HepG2 (cell line): ENCODE measurements around the gene VANGL2. TPM values are rescaled to one million over a fixed set of nuclear protein-coding genes. Genes with fewer than 3 reads are reported as not detected.

Experiments used
- ATAC-seq: fragments of 200-7000 bp; cut with Tn5 transposase; 3 replicates; pipeline ENCODE4 v1.9.1; 2020; ENCODE audit warnings: mild to moderate bottlenecking, moderate library complexity
- BruUV-seq: library from RNA; stranded (reverse); fragments of 400-500 nt; replicated peaks from 2 replicates; lab custom pipeline; 2021; lab: Mats Ljungman, UMichigan
- CTCF ChIA-PET: fragments of 300-600 bp; formaldehyde crosslinking; extraction: SDS; loops from one replicate; lab custom pipeline; 2021; ENCODE audit warnings: low total read pairs, inconsistent platforms, low intra/inter-chr PET ratio; lab: Yijun Ruan, JAX
- POLR2A ChIA-PET: fragments of 350-600 bp; sonication (Branson Sonifier 250); formaldehyde crosslinking; loops from one replicate; lab custom pipeline; 2020; ENCODE audit warnings: antibody characterized with exemption, inconsistent platforms; lab: Yijun Ruan, JAX
- DNase-seq: peaks from one replicate; pipeline ENCODE4 v3.0.0-alpha.2; 2015; ENCODE audit warnings: low spot score
- FAIRE-seq: peaks from 3 replicates; lab custom pipeline; 2011; peaks lifted over from hg19 to GRCh38; lab: Jason Lieb, UNC
- H2AFZ ChIP-seq: one replicate; pipeline ENCODE4 v1.6.1; 2011; ENCODE audit warnings: low read length, inconsistent platforms
- H3K27ac ChIP-seq: fragments of 300-600 bp; 3 replicates; pipeline ENCODE4 v1.8.0; 2011; ENCODE audit warnings: mixed run types, mild to moderate bottlenecking, mixed read lengths, low read length, inconsistent platforms; ENCODE audit not compliant: insufficient read depth; ENCODE audit errors: extremely low read length
- H3K27me3 ChIP-seq, 2 experiments: fragments of 200-600 bp in 1 of 2; 2 replicates in 1 of 2; 3 replicates in 1 of 2; pipeline versions ENCODE4 v1.6.0 to v1.8.0; 2011; ENCODE audit warnings: low read length in 2 of 2, mild to moderate bottlenecking in 2 of 2, moderate library complexity in 2 of 2, inconsistent platforms in 1 of 2; ENCODE audit not compliant: insufficient read depth in 2 of 2, control insufficient read depth in 1 of 2
- H3K36me3 ChIP-seq, 2 experiments: fragments of 200-600 bp in 1 of 2; replicated peaks in 1 of 2; 2 replicates in 1 of 2; 3 replicates in 1 of 2; pipeline versions ENCODE4 v1.5.1 to v1.8.0; 2011; ENCODE audit warnings: low read length in 2 of 2, inconsistent platforms in 1 of 2; ENCODE audit not compliant: insufficient read depth in 2 of 2, control insufficient read depth in 1 of 2
- H3K4me1 ChIP-seq: 2 replicates; pipeline ENCODE4 v1.5.1; 2012; ENCODE audit warnings: low read length, inconsistent platforms; ENCODE audit not compliant: insufficient read depth
- H3K4me2 ChIP-seq: 2 replicates; pipeline ENCODE4 v1.6.0; 2011; ENCODE audit warnings: low read depth, low read length, inconsistent platforms
- H3K4me3 ChIP-seq, 3 experiments: fragments of 200-600 bp in 1 of 3; sonication (generic), shearing (Covaris generic) in 1 of 3; replicated peaks in 1 of 3; 2 replicates each; pipeline ENCODE4 v1.5.1; 2011 to 2016; ENCODE audit warnings: low read length in 3 of 3, inconsistent platforms in 2 of 3, low read depth in 2 of 3, mild to moderate bottlenecking in 2 of 3, control low read depth in 1 of 3, mixed read lengths in 1 of 3; ENCODE audit not compliant: insufficient read depth in 1 of 3
- H3K79me2 ChIP-seq: one replicate; pipeline ENCODE4 v1.6.1; 2011; ENCODE audit warnings: low read length, inconsistent platforms; ENCODE audit not compliant: insufficient read depth
- H3K9ac ChIP-seq: 2 replicates; pipeline ENCODE4 v1.6.0; 2011; ENCODE audit warnings: mild to moderate bottlenecking, low read depth, low read length, inconsistent platforms; ENCODE audit not compliant: insufficient read depth
- H3K9me3 ChIP-seq: 2 replicates; pipeline ENCODE4 v1.5.1; 2012; ENCODE audit warnings: mild to moderate bottlenecking, low read length
- H4K20me1 ChIP-seq: 2 replicates; pipeline ENCODE4 v1.6.0; 2011; ENCODE audit warnings: inconsistent platforms, mild to moderate bottlenecking, low read length, moderate library complexity; ENCODE audit not compliant: insufficient read depth
- ATF1 ChIP-seq: IDR thresholded peaks from 2 replicates; pipeline ENCODE4 v1.6.1; 2016; ENCODE audit warnings: mild to moderate bottlenecking, control low read depth
- DR1 ChIP-seq: sonication (generic); formaldehyde crosslinking; IDR thresholded peaks from 2 replicates; pipeline ENCODE4 v1.8.0; 2021; ENCODE audit warnings: mild to moderate bottlenecking, missing genetic modification reagents, inconsistent platforms
- E2F1 ChIP-seq: sonication (generic); formaldehyde crosslinking; IDR thresholded peaks from 2 replicates; pipeline ENCODE4 v1.5.0; 2020; ENCODE audit warnings: missing genetic modification reagents
- FUBP1 ChIP-seq: sonication (generic); formaldehyde crosslinking; IDR thresholded peaks from 2 replicates; pipeline ENCODE4 v1.5.1; 2020; ENCODE audit warnings: missing genetic modification reagents, mild to moderate bottlenecking, borderline replicate concordance
- HOXA5 ChIP-seq: sonication (generic); formaldehyde crosslinking; IDR thresholded peaks from 2 replicates; pipeline ENCODE4 v1.4.0; 2020; ENCODE audit warnings: missing genetic modification reagents
- KLF13 ChIP-seq: sonication (generic); formaldehyde crosslinking; IDR thresholded peaks from 2 replicates; pipeline ENCODE4 v1.4.0; 2020; ENCODE audit warnings: mild to moderate bottlenecking, missing genetic modification reagents
- NR3C1 ChIP-seq: sonication (generic); formaldehyde crosslinking; IDR thresholded peaks from 2 replicates; pipeline ENCODE4 v1.4.0; 2020; ENCODE audit warnings: missing genetic modification reagents
- ZBTB42 ChIP-seq: sonication (generic); formaldehyde crosslinking; IDR thresholded peaks from 2 replicates; pipeline ENCODE4 v1.5.0; 2020; ENCODE audit warnings: mild to moderate bottlenecking, missing genetic modification reagents
- ZFP37 ChIP-seq: sonication (generic); formaldehyde crosslinking; IDR thresholded peaks from 2 replicates; pipeline ENCODE4 v1.4.0; 2020; ENCODE audit warnings: missing genetic modification reagents, borderline replicate concordance
- ZNF747 ChIP-seq: sonication (generic); formaldehyde crosslinking; IDR thresholded peaks from 2 replicates; pipeline ENCODE4 v1.8.1; 2023; ENCODE audit warnings: missing genetic modification reagents, mild to moderate bottlenecking, borderline replicate concordance
- WGBS: methylation state at CpG from one replicate; pipeline ENCODE4 v1.1.6; 2017; ENCODE audit warnings: low lambda C conversion rate; 5-methylcytosine and 5-hydroxymethylcytosine counted together
- in situ Hi-C: cut with HindIII; loops from 2 replicates; pipeline ENCODE4 v1.10.0; 2017; ENCODE audit warnings: low pct_unique_long_range_greater_than_20kb; ENCODE audit not compliant: extremely low pct_ligation_motif_present
- intact Hi-C: fragments of 100-400 bp; cut with micrococcal nuclease; formaldehyde crosslinking; loops from one replicate; pipeline ENCODE4 v1.10.0; 2022; ENCODE audit not compliant: unreplicated experiment
- polyA plus RNA-seq, 8 experiments: library from polyadenylated mRNA; depleted of rRNA in 3 of 8; stranded (reverse) in 7 of 8; unstranded in 1 of 8; fragments of >200 nt; fragmentation: Illumina TruSeq in 4 of 8; extraction: Trizol in 4 of 8; gene quantifications; 2 replicates each; pipeline versions ENCODE4 v1.2.1 to v1.2.3, GENCODE V29; 2011 to 2016; ENCODE audit warnings: low read depth in 4 of 8, missing spikeins in 1 of 8, mixed read lengths in 1 of 8; ENCODE audit not compliant: insufficient read depth in 1 of 8
- total RNA-seq, 5 experiments: library from RNA; depleted of rRNA; stranded (reverse); fragments of >200 nt; fragmentation: Illumina TruSeq; extraction: Trizol; gene quantifications; 2 replicates each; pipeline ENCODE4 v1.2.3, GENCODE V29; 2016; ENCODE audit warnings: low read depth in 1 of 5

Gene VANGL2
- total and polyA plus RNA-seq, 2 of the 13 experiments (the other 11 are each of a cell fraction or from before 2014, with no cell fraction given): 0.09 TPM; not detected in 1

GRCh38 chr1:160460214-160460642 lies 59.9 kb downstream of the VANGL2 start (continued):
- TF ChIP-seq HOXA5 (CRISPR knock-in tag): no peak
- TF ChIP-seq, all 625 proteins: peak for 0

- POLR2A ChIA-PET: no interaction called here
- Histone ChIP-seq H3K4me1 (no peaks in the 10 kb centered on the region), H3K9me3 (no peaks in the 10 kb centered on the region), H3K27me3 (no peaks in the 10 kb centered on the region; a peak in 2 of 5 replicates), H2AFZ (no peak overlapping the region), H4K20me1 (no peaks in the 10 kb centered on the region), H3K27ac (no peak overlapping the region), H3K36me3 (no peaks in the 10 kb centered on the region), H3K4me2 (no peak overlapping the region), H3K79me2 (no peaks in the 10 kb centered on the region), H3K4me3 (no peak overlapping the region), H3K9ac (no peak overlapping the region)
- 14% methylated on average over 4 of the region's 4 CpGs for WGBS
- CTCF ChIA-PET: no interaction called here
- DNase-seq: no peak
- BruUV-seq: no TSS peak
- in situ Hi-C loops: no loop called here
- TF ChIP-seq FUBP1: no peak
- intact Hi-C loops: no loop called here
- ATAC-seq: no peak
- FAIRE-seq: no peak
These were observed 60.4 kb downstream of the VANGL2 start for GRCh38 chr1:160460683-160461287.

- BruUV-seq: no TSS peak
- no peaks in the 10 kb centered on the region for H4K20me1 ChIP-seq
- H3K9me3 ChIP-seq: no peaks in the 10 kb centered on the region
- no peaks in the 10 kb centered on the region for H3K79me2 ChIP-seq
- H3K4me3 ChIP-seq: no peak overlapping the region
- FAIRE-seq: no peak
- H3K36me3 ChIP-seq: no peaks in the 10 kb centered on the region
- no peaks in the 10 kb centered on the region; a peak in 1 of 5 replicates for H3K27me3 ChIP-seq
- H3K9ac ChIP-seq: no peak overlapping the region
- no peak for ATAC-seq
- POLR2A ChIA-PET: no interaction called here
- CTCF ChIA-PET: no interaction called here
- 51% methylated on average over 6 of the region's 6 CpGs for WGBS
- DNase-seq: no peak
- intact Hi-C loops (no loop called here), in situ Hi-C loops (no loop called here)
- no peaks in the 10 kb centered on the region for H3K4me1 ChIP-seq
- H3K4me2 ChIP-seq: no peak overlapping the region
- no peak overlapping the region for H3K27ac ChIP-seq
- H2AFZ ChIP-seq: no peak overlapping the region
- TF ChIP-seq ATF1 (no peak), ZNF747 (CRISPR knock-in tag) (no peak), DR1 (CRISPR knock-in tag) (no peak), E2F1 (CRISPR knock-in tag) (no peak), KLF13 (CRISPR knock-in tag) (no peak), NR3C1 (CRISPR knock-in tag) (no peak), ZBTB42 (CRISPR knock-in tag) (no peak), ZFP37 (CRISPR knock-in tag) (no peak)
These were observed 64.8 kb downstream of the VANGL2 start for GRCh38 chr1:160465123-160465522.
